ENCODE measurements around the gene CCR6.

CCR6 gene

GRCh38 chr6:167125855-167126349 lies 3.0 kb downstream of the CCR6 start:
- Histone ChIP-seq H3K36me3 (ENCODE audit: control insufficient read depth, insufficient read depth, low read length) (no peaks in the 10 kb centered on the region), H3K9ac (ENCODE audit: low read depth, low read length) (no peak overlapping the region), H3K4me1 (ENCODE audit: control insufficient read depth, insufficient read depth, low read length) (no peaks in the 10 kb centered on the region), H3K4me3 (ENCODE audit: low read depth, low read length) (no peak overlapping the region), H3K9me3 (ENCODE audit: control insufficient read depth, insufficient read depth, low read length) (no peaks in the 10 kb centered on the region), H3K27me3 (ENCODE audit: control insufficient read depth, insufficient read depth, low read length) (no peaks in the 10 kb centered on the region)

DNA sequence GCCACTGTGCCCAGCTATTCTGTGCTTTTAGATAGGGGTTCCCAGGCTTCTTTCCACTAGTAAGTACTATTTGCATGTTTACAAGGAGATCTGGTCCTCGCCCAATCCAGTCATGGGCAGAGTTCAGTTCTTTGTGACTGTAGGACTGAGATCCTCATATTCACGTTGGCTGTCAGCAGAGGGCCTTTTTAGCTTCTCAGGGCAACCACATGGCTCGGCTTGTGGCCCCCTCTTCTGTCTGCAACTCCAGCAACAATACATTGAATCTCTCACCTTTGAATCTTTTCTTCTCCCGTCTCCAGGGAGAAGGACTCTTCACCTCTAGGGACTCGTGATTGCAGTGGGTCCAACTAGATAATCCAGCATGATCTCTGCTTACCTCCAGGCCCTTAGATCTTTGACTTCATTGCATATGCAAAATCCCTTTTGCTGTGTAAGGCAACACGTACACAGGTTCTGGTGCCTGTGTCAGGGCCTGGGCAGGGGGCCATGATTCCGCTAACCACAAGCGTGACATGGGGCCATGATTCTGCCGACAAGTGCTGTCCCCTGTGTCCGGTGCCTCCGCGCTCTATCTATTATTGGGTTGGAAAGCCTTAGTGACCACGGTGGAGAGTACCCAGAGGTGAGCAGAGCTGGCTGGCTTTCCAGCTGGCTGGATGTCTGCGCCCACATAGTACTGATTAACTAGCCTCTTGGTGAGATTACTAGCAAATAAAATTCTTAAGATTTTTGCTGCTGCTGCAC lies 5.1 kb downstream of the CCR6 start:
- Histone ChIP-seq H3K9ac (ENCODE audit: low read depth, low read length) (no peak overlapping the region), H3K4me3 (ENCODE audit: low read depth, low read length) (no peak overlapping the region), H3K4me1 (ENCODE audit: control insufficient read depth, insufficient read depth, low read length) (no peaks in the 10 kb centered on the region), H3K36me3 (ENCODE audit: control insufficient read depth, insufficient read depth, low read length) (no peaks in the 10 kb centered on the region), H3K27me3 (ENCODE audit: control insufficient read depth, insufficient read depth, low read length) (no peaks in the 10 kb centered on the region), H3K9me3 (ENCODE audit: control insufficient read depth, insufficient read depth, low read length) (no peaks in the 10 kb centered on the region)

DNA sequence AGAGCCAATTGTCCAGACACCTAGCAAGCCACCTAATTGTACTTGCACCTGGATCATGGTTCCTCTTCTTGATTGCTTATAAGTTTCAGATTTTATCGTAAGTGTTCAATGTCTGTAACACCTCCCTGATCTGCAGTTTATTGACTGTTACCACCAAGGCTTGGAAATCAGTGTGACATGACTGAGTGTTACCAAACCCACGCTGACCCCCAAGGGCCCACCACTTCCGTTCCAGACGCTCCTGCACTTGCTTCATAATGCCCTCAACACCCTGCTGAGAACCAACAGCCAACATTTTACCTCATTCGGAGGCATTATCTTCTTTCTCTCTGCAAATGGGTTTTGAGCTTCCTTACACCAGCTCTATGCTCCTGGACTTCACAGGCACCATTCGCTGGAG lies 6.3 kb downstream of the CCR6 start:
- no peaks in the 10 kb centered on the region for H3K9me3 ChIP-seq (ENCODE audit: control insufficient read depth, insufficient read depth, low read length)
- no peak overlapping the region for H3K9ac ChIP-seq (ENCODE audit: low read depth, low read length)
- H3K27me3 ChIP-seq (ENCODE audit: control insufficient read depth, insufficient read depth, low read length): no peaks in the 10 kb centered on the region
- H3K4me1 ChIP-seq (ENCODE audit: control insufficient read depth, insufficient read depth, low read length): no peaks in the 10 kb centered on the region
- no peak overlapping the region for H3K4me3 ChIP-seq (ENCODE audit: low read depth, low read length)
- no peaks in the 10 kb centered on the region for H3K36me3 ChIP-seq (ENCODE audit: control insufficient read depth, insufficient read depth, low read length)

GRCh38 chr6:167129562-167129961 lies 6.7 kb downstream of the CCR6 start:
- Histone ChIP-seq H3K36me3 (ENCODE audit: control insufficient read depth, insufficient read depth, low read length) (no peaks in the 10 kb centered on the region), H3K4me3 (ENCODE audit: low read depth, low read length) (no peak overlapping the region), H3K27me3 (ENCODE audit: control insufficient read depth, insufficient read depth, low read length) (no peaks in the 10 kb centered on the region), H3K9ac (ENCODE audit: low read depth, low read length) (no peak overlapping the region), H3K4me1 (ENCODE audit: control insufficient read depth, insufficient read depth, low read length) (no peaks in the 10 kb centered on the region), H3K9me3 (ENCODE audit: control insufficient read depth, insufficient read depth, low read length) (no peaks in the 10 kb centered on the region)

DNA sequence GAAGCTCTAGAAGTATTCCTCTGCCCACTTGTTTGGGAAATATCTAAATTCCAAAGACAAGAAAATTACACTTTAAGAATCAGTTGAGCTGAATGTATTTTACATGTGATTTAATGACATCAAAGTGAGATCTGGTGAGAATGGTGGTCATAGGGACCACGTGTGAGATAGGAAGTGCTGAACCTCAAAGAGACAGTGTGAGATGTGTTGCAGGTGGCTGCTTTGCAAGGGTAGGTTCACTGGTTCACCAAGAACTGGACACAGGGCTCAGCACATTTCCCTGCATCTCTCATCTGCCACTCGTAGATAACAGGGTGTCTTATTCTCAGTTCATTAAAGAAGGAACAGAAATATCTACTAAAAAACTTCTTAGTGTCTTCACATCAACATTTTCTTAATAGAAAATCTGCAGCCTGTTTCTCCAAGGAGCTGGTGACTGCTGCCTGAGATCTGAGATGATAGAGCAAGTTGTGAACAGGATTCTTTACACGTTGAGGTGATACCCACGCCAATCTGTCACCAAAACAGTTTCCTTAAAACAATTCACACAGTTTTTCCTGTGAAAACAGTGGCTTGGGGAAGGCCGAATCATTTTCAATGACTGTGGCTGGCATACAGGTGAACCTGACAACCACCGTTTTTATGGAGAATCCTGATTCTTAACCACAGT lies 7.2 kb downstream of the CCR6 start:
- no peak overlapping the region for H3K9ac ChIP-seq (ENCODE audit: low read depth, low read length)
- H3K27me3 ChIP-seq (ENCODE audit: control insufficient read depth, insufficient read depth, low read length): no peaks in the 10 kb centered on the region
- no peaks in the 10 kb centered on the region for H3K9me3 ChIP-seq (ENCODE audit: control insufficient read depth, insufficient read depth, low read length)
- H3K36me3 ChIP-seq (ENCODE audit: control insufficient read depth, insufficient read depth, low read length): no peaks in the 10 kb centered on the region
- H3K4me3 ChIP-seq (ENCODE audit: low read depth, low read length): no peak overlapping the region
- no peaks in the 10 kb centered on the region for H3K4me1 ChIP-seq (ENCODE audit: control insufficient read depth, insufficient read depth, low read length)

DNA sequence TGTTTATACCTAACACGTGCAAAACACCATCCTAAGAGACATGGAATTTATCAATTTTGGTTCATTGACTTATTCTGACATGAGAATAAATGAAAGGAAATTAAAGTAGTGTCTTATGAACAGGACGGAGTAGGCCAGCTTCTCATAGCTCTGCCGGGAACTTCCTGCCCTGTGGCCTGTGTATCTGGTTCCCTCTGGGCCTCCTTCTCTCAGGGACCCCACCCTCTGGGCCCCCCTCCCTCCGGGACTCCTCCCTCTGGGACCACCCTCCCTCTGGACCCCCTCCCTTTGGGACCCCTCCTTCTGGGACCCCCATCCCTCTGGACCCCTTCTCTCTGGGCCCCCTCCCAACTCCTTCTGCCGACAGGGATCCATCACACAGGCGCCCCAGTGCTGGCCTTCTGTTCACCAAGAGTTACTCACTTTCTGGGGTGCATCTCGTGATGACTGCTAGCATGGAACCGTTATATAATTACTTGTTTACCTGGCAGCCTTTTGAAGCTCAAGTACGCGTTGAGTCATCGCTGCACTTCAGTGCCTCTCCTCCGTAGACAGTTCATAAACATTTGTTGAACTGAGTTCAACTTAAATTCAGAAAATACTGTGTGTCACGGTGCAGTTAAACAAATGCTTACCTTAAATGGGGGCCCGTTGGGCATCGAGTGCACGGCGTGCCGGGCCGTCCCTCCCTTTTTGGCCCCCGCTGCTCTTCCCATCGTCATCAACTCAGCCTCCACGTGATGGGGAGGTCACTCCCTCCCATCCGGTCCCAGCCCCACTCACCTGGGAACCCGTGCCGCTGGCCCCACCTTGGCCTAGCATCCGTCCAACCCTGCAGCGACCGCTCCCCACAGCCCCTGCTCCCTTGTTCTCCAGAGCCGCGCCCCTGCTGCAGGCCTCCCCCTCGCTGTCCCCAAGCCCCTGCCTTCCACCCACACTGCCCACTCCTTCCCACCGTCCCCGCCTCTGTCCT lies 8.1 kb downstream of the CCR6 start:
- no peaks in the 10 kb centered on the region for H3K27me3 ChIP-seq (ENCODE audit: control insufficient read depth, insufficient read depth, low read length)
- H3K4me3 ChIP-seq (ENCODE audit: low read depth, low read length): no peak overlapping the region
- no peaks in the 10 kb centered on the region for H3K9me3 ChIP-seq (ENCODE audit: control insufficient read depth, insufficient read depth, low read length)
- H3K4me1 ChIP-seq (ENCODE audit: control insufficient read depth, insufficient read depth, low read length): no peaks in the 10 kb centered on the region
- H3K36me3 ChIP-seq (ENCODE audit: control insufficient read depth, insufficient read depth, low read length): no peaks in the 10 kb centered on the region
- H3K9ac ChIP-seq (ENCODE audit: low read depth, low read length): no peak overlapping the region

DNA sequence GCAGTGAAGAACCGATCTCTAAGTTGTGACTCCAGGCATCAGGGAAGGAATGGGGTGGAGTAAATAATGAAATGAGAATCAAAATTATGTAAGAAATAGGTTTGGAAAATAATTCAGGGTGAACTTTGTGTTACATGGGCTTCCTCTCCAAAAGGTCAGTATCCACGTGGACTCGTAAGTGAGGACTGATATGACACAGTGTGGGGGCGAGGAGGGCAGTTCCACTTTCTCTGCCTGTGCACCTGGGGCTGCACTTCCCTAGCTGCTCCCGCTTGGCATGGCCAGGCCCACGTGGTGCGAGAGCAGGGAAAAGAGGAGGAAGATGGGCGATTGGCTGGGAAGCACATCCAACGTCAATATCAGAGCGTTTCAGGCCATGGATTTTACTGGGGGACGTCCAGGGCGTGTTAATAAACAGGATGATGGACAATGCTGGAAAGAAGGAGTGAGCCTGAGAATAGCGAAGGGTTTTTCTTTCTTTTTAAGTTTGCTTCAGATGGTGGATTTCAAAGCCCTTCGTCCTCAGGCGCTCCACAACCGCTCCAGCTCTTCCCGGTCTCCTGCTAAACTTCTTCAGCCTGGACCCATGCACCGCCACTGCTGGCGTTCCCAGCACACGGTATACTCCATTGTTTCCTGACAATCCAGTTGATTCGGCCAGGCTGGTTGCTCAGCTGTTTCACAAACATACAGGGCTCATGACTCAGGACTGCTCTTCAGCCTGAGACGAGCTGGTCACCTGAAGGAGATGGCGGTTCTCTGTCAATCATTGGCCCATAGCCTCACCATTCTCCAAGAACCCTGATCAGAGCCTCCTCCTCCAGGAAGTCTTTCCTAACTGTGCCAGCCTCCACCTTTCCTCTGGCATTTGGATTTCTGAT lies 11.8 kb downstream of the CCR6 start:
- no peaks in the 10 kb centered on the region for H3K27me3 ChIP-seq (ENCODE audit: control insufficient read depth, insufficient read depth, low read length)
- H3K36me3 ChIP-seq (ENCODE audit: control insufficient read depth, insufficient read depth, low read length): no peaks in the 10 kb centered on the region
- no peak overlapping the region for H3K9ac ChIP-seq (ENCODE audit: low read depth, low read length)
- H3K9me3 ChIP-seq (ENCODE audit: control insufficient read depth, insufficient read depth, low read length): no peaks in the 10 kb centered on the region
- H3K4me1 ChIP-seq (ENCODE audit: control insufficient read depth, insufficient read depth, low read length): no peaks in the 10 kb centered on the region
- H3K4me3 ChIP-seq (ENCODE audit: low read depth, low read length): no peak overlapping the region

DNA sequence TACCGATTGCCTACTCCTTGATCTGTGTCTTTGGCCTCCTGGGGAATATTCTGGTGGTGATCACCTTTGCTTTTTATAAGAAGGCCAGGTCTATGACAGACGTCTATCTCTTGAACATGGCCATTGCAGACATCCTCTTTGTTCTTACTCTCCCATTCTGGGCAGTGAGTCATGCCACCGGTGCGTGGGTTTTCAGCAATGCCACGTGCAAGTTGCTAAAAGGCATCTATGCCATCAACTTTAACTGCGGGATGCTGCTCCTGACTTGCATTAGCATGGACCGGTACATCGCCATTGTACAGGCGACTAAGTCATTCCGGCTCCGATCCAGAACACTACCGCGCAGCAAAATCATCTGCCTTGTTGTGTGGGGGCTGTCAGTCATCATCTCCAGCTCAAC lies 13.5 kb downstream of the CCR6 start:
- H3K9me3 ChIP-seq (ENCODE audit: control insufficient read depth, insufficient read depth, low read length): no peaks in the 10 kb centered on the region
- H3K4me1 ChIP-seq (ENCODE audit: control insufficient read depth, insufficient read depth, low read length): peaks cover 6% of the 10 kb centered on the region
- H3K9ac ChIP-seq (ENCODE audit: low read depth, low read length): no peak overlapping the region
- H3K27me3 ChIP-seq (ENCODE audit: control insufficient read depth, insufficient read depth, low read length): no peaks in the 10 kb centered on the region
- H3K36me3 ChIP-seq (ENCODE audit: control insufficient read depth, insufficient read depth, low read length): no peaks in the 10 kb centered on the region
- H3K4me3 ChIP-seq (ENCODE audit: low read depth, low read length): no peak overlapping the region

DNA sequence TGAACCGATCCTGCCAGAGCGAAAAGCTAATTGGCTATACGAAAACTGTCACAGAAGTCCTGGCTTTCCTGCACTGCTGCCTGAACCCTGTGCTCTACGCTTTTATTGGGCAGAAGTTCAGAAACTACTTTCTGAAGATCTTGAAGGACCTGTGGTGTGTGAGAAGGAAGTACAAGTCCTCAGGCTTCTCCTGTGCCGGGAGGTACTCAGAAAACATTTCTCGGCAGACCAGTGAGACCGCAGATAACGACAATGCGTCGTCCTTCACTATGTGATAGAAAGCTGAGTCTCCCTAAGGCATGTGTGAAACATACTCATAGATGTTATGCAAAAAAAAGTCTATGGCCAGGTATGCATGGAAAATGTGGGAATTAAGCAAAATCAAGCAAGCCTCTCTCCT lies 14.2 kb downstream of the CCR6 start:
- no peaks in the 10 kb centered on the region for H3K27me3 ChIP-seq (ENCODE audit: control insufficient read depth, insufficient read depth, low read length)
- H3K9ac ChIP-seq (ENCODE audit: low read depth, low read length): no peak overlapping the region
- no peak overlapping the region for H3K4me3 ChIP-seq (ENCODE audit: low read depth, low read length)
- H3K4me1 ChIP-seq (ENCODE audit: control insufficient read depth, insufficient read depth, low read length): peaks cover 6% of the 10 kb centered on the region
- no peaks in the 10 kb centered on the region for H3K36me3 ChIP-seq (ENCODE audit: control insufficient read depth, insufficient read depth, low read length)
- no peaks in the 10 kb centered on the region for H3K9me3 ChIP-seq (ENCODE audit: control insufficient read depth, insufficient read depth, low read length)

GRCh38 chr6:167137881-167138280 lies 15.0 kb downstream of the CCR6 start:
- Histone ChIP-seq H3K4me1 (ENCODE audit: control insufficient read depth, insufficient read depth, low read length) (peaks cover 6% of the 10 kb centered on the region), H3K9me3 (ENCODE audit: control insufficient read depth, insufficient read depth, low read length) (no peaks in the 10 kb centered on the region), H3K36me3 (ENCODE audit: control insufficient read depth, insufficient read depth, low read length) (no peaks in the 10 kb centered on the region), H3K4me3 (ENCODE audit: low read depth, low read length) (no peak overlapping the region), H3K9ac (ENCODE audit: low read depth, low read length) (no peak overlapping the region), H3K27me3 (ENCODE audit: control insufficient read depth, insufficient read depth, low read length) (no peaks in the 10 kb centered on the region)

DNA sequence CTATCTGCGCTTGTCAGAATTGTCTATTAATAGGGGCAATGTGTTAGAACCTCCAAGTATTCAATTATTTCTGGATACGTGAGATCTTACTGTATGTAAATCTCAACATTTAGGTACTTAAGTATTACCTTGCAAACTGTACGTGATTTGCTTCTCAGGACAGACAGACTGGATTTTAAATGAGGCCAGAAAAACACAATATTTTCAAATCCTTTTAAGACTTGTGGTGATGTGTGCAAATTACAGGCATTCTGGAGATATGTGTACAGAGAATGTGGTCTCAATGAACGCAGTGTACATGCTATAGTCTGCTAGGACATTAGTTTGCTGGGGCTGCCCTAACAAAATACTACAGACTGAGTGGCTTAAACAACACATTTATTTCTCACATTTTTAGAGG lies 16.9 kb downstream of the CCR6 start:
- no peak overlapping the region for H3K4me3 ChIP-seq (ENCODE audit: low read depth, low read length)
- no peaks in the 10 kb centered on the region for H3K27me3 ChIP-seq (ENCODE audit: control insufficient read depth, insufficient read depth, low read length)
- H3K9me3 ChIP-seq (ENCODE audit: control insufficient read depth, insufficient read depth, low read length): peaks cover 6% of the 10 kb centered on the region
- H3K4me1 ChIP-seq (ENCODE audit: control insufficient read depth, insufficient read depth, low read length): peaks cover 6% of the 10 kb centered on the region
- H3K36me3 ChIP-seq (ENCODE audit: control insufficient read depth, insufficient read depth, low read length): no peaks in the 10 kb centered on the region
- H3K9ac ChIP-seq (ENCODE audit: low read depth, low read length): no peak overlapping the region
